Motor neuron (in vitro differentiated cells): Measurements from ENCODE around the gene HPCAL1. TPM values are rescaled to one million over a fixed set of nuclear protein-coding genes. Genes with fewer than 3 reads are reported as not detected.
A peak's percentile ranks its signal among the peaks of the same experiment; 100 is the strongest.

Experiments
- ATAC-seq, 8 experiments: fragments of 200-7000 bp; cut with Tn5 transposase; replicated peaks in 6 of 8; 2 replicates each; pipeline ENCODE4 v1.8.0; 2021; ENCODE audit warnings: mild to moderate bottlenecking in 8 of 8, moderate library complexity in 8 of 8
- H3K27ac ChIP-seq, 2 donors: fragments of 250-450 bp; sonication (Bioruptor Pico); 2 replicates each; pipeline ENCODE4 v1.9.0; 2021; ENCODE audit warnings: antibody characterized with exemption in 2 of 2, mild to moderate bottlenecking in 2 of 2, moderate library complexity in 1 of 2
- H3K4me1 ChIP-seq, 2 donors: fragments of 250-450 bp; sonication (Bioruptor Pico); replicated peaks in 1 of 2; 2 replicates each; pipeline ENCODE4 v1.6.1; 2021; ENCODE audit warnings: antibody characterized with exemption in 2 of 2, mild to moderate bottlenecking in 2 of 2, moderate library complexity in 1 of 2
- H3K4me3 ChIP-seq, 5 donors: fragments of 250-450 bp; sonication (Bioruptor Pico); 2 replicates each; pipeline ENCODE4 v1.9.0; 2021; ENCODE audit warnings: antibody characterized with exemption in 5 of 5, mild to moderate bottlenecking in 5 of 5, moderate library complexity in 4 of 5
- WGBS, 10 experiments: fragments of 450-650 bp; shearing (Covaris generic); methylation state at CpG; one replicate each; pipeline ENCODE4 v1.0.0; 2022; 5-methylcytosine and 5-hydroxymethylcytosine counted together
- in situ Hi-C, 9 experiments: fragments of 400-800 bp; cut with MboI; loops; one replicate each; pipeline ENCODE4 v1.15.0; 2021; ENCODE audit warnings: low sequenced_read_pairs in 9 of 9, low pct_unique_long_range_greater_than_20kb in 2 of 9; ENCODE audit not compliant: unreplicated experiment in 9 of 9
- total RNA-seq, 8 experiments: library from RNA; unstranded; fragments of 300-600 nt; gene quantifications; 2 replicates each; pipeline versions ENCODE4 v1.2.3 to v1.2.4, GENCODE V29; 2022

The HPCAL1 gene
- total RNA-seq, 8 experiments from 2014 or later = 19.0 to 43.2 (median 24.9) TPM

- Histone ChIP-seq H3K27ac (no peak overlapping the region), H3K4me1 (peaks cover 16 to 21% of the 10 kb centered on the region in 2 donors), H3K4me3 (no peak overlapping the region)
- 70 to 100% (median 83%) methylated on average over 1 to 11 of the region's 17 CpGs; no CpG with 5 or more reads in 3 of the 10 experiments for WGBS, 10 experiments
- in situ Hi-C loops = no loop called here
- ATAC-seq = no peak
Observed at GRCh38 chr2:10325278-10326145, 22.8 kb downstream of the HPCAL1 start.

DNA sequence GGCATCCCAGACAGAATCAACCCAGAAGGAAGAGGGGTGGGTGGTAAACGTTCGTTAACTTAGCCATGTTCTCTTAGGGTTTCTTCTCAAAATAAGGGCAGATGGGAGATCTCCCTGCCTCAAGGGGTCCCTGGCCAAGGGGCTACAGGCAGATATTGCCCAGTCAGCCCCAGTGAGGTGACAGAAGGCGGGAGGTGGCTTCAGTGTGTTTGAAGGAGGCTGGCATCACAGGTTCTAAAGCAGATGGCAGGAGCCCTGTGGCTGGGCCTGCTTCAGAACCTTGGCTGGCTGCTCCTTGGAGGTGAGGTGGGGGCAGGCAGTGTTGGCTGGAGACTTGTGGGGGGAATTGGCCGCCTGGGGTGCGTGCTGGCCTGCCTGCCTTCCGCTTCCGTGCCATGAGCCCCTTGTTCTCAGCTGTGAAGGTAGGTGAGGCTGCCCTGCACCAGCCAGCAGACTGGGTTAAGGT, 23.5 kb downstream of the HPCAL1 start:
- H3K4me1 ChIP-seq = peaks cover 23 to 28% of the 10 kb centered on the region in 2 donors
- H3K27ac ChIP-seq = no peak overlapping the region
- ATAC-seq = no peak
- in situ Hi-C loops = no loop called here
- no peak overlapping the region for H3K4me3 ChIP-seq
- WGBS, 10 experiments = 60 to 100% (median 92%) methylated on average over 1 to 4 of the region's 7 CpGs; no CpG with 5 or more reads in 5 of the 10 experiments

GRCh38 chr2:10326707-10327594, 24.2 kb downstream of the HPCAL1 start:
- Histone ChIP-seq H3K27ac (no peak overlapping the region), H3K4me1 (peaks cover 25 to 35% of the 10 kb centered on the region in 2 donors), H3K4me3 (no peak overlapping the region)
- no peak for ATAC-seq
- WGBS, 10 experiments = 60 to 100% (median 75%) methylated on average over 1 to 7 of the region's 15 CpGs; no CpG with 5 or more reads in 1 of the 10 experiments
- in situ Hi-C loops = no loop called here

DNA sequence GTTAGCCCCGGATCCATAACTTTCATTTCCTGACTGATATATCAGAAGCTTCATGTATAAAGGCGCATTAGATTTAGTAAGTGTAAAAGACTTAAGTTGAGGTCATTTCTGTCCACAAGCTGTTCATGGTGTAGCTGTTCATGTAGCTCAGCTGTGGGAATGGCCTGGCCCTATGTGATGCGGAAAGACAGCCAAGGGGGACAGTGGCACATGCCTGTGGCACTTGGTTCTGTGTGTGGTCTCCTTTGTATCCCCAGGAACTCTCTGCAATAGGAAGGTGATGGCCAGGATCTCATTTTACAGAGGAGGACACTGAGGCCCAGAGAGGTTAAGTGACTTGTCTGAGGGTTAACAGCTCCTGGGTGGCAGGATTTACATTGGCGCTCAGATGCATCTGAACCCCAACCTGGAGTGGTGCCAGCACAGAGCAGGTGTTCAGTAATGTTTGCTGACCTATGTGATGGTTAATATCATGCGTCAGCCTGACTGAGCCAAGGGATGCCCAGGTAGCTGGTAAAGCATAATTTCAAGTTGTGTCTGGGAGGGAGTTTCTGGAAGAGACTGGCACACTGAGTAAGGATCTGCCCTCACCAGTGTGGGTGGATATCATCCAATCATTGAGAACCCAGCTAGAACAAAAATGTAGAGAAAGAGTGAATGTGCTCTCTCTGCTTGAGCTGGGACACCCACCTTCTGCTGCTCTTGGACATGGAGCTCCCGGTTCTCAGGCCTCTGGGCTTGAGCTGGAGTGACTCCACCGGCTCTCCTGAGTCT, 25.4 kb downstream of the HPCAL1 start:
- ATAC-seq = no peak
- in situ Hi-C loops = no loop called here
- Histone ChIP-seq H3K4me3 (no peak overlapping the region), H3K4me1 (peaks cover 34 to 46% of the 10 kb centered on the region in 2 donors), H3K27ac (no peak overlapping the region)
- 50 to 100% (median 80%) methylated on average over 1 to 6 of the region's 7 CpGs for WGBS, 10 experiments

DNA sequence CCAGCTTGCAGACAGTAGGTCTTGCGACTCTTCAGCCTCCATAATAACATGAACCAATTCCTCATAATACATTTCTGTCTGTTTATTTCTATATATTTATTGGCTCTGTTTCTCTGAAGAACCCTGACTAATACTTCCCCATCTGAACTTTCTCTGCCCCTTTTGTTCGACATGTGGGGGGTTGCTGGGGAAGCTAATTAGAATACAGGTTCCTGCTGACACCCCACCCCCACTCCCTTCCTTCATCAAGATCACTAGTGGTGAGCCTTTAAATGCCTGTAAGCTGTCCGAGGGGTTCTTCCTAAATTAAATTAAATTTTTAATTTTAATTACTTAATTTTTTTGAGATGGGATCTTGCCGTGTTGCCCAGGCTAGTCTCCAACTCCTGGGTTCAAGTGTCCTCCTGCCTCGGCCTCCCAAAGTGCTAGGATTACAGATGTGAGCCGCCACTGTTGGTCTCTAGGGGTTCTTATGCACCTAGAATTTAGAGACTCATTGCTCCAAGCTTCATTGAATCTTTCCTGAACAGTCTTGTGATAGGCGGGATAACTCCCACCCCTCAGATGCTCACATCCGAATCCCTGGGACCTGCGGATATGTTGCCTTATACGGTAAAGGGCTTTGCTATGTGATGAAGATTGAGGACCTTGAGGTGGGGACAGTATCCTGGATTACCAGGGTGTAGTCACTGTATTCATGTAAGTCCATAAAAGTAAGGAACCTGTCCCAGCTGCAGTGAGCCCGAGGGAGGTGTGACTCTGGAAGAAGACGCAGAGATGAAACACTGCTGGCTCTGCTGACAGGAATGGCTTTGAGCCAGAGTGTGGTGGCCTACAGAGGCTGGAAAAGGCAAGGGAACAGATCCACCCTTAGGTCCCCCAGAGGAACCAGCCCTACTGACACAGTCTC, 26.2 kb downstream of the HPCAL1 start:
- no peak overlapping the region for H3K4me3 ChIP-seq
- H3K4me1 ChIP-seq = peaks cover 40 to 51% of the 10 kb centered on the region in 2 donors
- H3K27ac ChIP-seq = no peak overlapping the region
- in situ Hi-C loops = no loop called here
- 0 to 100% (median 81%) methylated on average over 1 to 9 of the region's 12 CpGs for WGBS, 10 experiments
- peak in 4 of 8 experiments; percentile 3 to 62 (median 36) for ATAC-seq

GRCh38 chr2:10329580-10329879, 26.8 kb downstream of the HPCAL1 start:
- peak in 3 of 8 experiments; percentile 1 to 9 (median 7) for ATAC-seq
- in situ Hi-C loops = no loop called here
- peaks cover 34 to 45% of the 10 kb centered on the region in 2 donors for H3K4me1 ChIP-seq
- 50 to 92% (median 84%) methylated on average over 2 to 6 of the region's 6 CpGs; no CpG with 5 or more reads in 4 of the 10 experiments for WGBS, 10 experiments
- no peak overlapping the region for H3K4me3 ChIP-seq
- peak overlapping the region in 1 of 2 donors; percentile 40 for H3K27ac ChIP-seq

DNA sequence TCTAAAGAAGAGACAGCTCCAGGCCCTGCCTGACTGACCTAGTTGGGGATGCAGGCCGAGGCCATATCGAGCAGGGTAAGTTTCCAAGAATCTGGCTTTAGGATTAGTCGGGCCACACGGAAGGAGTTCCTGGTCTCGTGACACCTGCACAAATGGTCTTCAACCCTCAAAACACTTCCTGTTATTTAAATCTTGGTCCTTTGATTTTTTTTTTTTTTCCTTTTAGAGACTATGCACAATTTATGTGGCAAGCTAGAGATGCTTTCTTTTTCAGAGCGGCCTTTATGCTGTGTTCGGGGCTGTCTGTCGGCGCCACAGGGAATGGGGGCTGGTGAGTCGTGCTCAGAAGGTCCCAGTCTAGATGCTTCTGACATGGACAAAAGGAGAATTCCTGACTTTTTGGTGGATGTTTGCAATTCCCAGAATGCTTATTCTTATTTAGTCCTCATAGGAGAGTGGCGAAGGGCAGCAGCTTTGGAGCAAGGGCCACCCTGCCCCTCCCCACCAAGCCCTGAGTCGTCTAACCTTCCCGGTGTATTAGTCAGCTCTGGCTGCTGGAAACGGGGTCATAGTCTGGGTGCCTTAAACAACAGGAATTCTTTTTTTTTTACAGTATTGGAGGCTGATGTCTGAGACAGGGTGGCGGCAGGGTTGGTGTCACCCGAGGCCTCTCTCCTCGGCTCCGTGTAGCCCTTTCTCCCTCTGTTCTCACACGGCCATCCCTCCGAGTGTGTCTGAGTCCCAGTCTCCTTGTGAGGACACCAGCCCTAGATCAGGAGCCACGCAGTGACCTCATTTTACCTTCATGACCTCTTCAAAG, 27.4 kb downstream of the HPCAL1 start:
- peak overlapping the region in 1 of 2 donors; percentile 40 for H3K27ac ChIP-seq
- in situ Hi-C loops = no loop called here
- H3K4me1 ChIP-seq = peaks cover 34 to 45% of the 10 kb centered on the region in 2 donors
- H3K4me3 ChIP-seq = no peak overlapping the region
- WGBS, 10 experiments = 32 to 100% (median 80%) methylated on average over 1 to 20 of the region's 21 CpGs
- peak in 6 of 8 experiments; percentile 8 to 72 (median 67) for ATAC-seq

DNA sequence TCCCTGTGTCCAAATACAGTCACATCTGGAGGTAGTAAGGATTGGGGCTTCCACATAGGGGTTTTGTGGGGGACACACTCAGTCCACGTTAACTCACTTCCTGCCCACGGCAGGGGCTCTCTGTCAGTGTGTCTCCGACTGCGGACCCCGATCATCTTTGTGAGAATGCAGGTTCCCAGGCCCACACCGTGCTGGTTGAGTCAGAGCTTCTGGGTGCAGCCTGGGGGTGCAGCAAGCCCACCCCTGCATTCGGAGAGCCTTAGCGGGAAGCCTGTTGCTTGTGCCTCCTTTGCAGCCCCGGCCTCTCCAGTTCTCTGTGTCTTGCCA, 28.0 kb downstream of the HPCAL1 start:
- H3K4me1 ChIP-seq = peaks cover 34 to 45% of the 10 kb centered on the region in 2 donors
- 75 to 80% methylated on average over 1 to 2 of the region's 9 CpGs; no CpG with 5 or more reads in 8 of the 10 experiments for WGBS, 10 experiments
- H3K4me3 ChIP-seq = no peak overlapping the region
- no peak for ATAC-seq
- in situ Hi-C loops = no loop called here
- H3K27ac ChIP-seq = no peak overlapping the region

GRCh38 chr2:10331027-10331701, 28.5 kb downstream of the HPCAL1 start:
- in situ Hi-C loops = no loop called here
- H3K4me3 ChIP-seq = no peak overlapping the region
- peaks cover 34 to 45% of the 10 kb centered on the region in 2 donors for H3K4me1 ChIP-seq
- peak; percentile 15 to 94 (median 28) for ATAC-seq
- no peak overlapping the region for H3K27ac ChIP-seq
- 30 to 91% (median 80%) methylated on average over 2 to 12 of the region's 33 CpGs; no CpG with 5 or more reads in 4 of the 10 experiments for WGBS, 10 experiments

GRCh38 chr2:10331702-10332401, 29.1 kb downstream of the HPCAL1 start:
- in situ Hi-C loops = no loop called here
- no peak overlapping the region for H3K4me3 ChIP-seq
- peaks cover 34 to 45% of the 10 kb centered on the region in 2 donors for H3K4me1 ChIP-seq
- WGBS, 10 experiments = 0 to 92% (median 70%) methylated on average over 1 to 6 of the region's 11 CpGs; no CpG with 5 or more reads in 3 of the 10 experiments
- no peak overlapping the region for H3K27ac ChIP-seq
- no peak for ATAC-seq
